Retina (tissue), 1 donor: Measurements from ENCODE around the gene ZNF135.

ENCODE experiments used
- DNase-seq: peaks from one replicate; pipeline ENCODE4 v3.0.0-alpha.2; 2016

The ZNF135 gene

DNA sequence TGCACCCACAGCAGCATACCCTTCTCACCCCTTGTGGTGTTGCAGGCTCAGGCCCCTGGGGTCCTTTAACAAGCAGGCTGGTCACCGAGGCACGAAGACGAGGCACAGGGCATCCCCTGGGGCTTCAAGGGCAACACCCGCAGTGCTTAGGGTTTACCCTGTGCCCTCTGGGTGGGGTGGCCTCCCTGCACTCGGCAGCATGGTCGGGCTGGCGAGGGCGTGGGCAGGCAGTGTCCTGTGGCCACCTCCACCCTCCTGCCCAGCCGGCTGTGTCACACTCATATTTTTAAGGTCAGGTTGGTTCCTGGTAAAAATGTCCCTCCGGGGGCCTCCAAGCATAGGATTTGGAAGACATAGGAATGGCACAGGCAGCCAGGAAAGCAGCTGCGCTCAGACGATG is 11.4 kb upstream of the ZNF135 start:
- DNase-seq, result no peak

DNA sequence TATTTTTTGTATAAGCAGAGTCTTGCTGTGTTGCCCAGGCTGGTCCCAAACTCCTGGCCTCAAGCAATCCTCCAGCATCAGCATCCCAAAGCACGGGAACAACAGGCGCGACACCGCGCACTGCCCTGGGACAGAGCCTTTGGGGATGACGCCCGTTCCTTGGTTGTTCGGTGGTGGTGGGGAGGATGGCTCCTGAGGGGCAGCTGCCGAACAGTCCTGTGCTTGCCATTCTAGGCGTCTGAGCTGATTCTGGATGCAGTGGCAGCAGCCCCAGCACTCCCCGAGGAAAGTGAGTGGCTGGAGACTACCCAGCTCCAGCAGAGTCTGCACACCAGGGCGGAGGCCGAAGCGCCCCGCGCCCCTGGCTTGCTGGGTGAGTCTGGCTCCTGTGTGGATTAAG is 6.8 kb upstream of the ZNF135 start:
- no peak for DNase-seq

DNA sequence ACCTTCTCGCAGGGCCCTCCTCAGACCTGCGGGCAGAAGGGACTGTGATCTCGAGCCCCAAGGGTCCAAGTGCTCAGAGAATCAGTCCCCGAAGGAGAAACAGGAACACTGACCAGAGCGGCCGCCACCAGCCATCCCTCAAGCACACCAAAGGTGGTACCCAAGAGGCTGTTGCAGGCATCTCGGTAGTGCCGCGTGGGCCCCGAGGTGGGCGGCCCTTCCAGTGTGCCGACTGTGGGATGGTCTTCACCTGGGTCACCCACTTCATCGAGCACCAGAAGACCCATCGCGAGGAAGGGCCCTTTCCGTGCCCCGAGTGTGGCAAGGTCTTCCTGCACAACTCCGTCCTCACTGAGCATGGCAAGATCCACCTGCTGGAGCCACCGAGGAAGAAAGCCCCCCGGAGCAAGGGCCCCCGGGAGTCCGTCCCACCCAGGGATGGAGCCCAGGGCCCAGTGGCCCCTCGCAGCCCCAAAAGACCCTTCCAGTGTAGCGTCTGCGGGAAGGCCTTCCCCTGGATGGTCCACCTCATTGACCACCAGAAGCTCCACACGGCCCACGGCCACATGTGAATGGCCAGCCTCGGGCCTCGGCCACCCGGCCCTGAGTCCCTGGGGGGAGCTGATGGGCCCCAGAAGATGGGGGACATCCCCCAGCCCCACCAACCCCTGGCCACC is 5.5 kb upstream of the ZNF135 start:
- DNase-seq, result no peak

DNA sequence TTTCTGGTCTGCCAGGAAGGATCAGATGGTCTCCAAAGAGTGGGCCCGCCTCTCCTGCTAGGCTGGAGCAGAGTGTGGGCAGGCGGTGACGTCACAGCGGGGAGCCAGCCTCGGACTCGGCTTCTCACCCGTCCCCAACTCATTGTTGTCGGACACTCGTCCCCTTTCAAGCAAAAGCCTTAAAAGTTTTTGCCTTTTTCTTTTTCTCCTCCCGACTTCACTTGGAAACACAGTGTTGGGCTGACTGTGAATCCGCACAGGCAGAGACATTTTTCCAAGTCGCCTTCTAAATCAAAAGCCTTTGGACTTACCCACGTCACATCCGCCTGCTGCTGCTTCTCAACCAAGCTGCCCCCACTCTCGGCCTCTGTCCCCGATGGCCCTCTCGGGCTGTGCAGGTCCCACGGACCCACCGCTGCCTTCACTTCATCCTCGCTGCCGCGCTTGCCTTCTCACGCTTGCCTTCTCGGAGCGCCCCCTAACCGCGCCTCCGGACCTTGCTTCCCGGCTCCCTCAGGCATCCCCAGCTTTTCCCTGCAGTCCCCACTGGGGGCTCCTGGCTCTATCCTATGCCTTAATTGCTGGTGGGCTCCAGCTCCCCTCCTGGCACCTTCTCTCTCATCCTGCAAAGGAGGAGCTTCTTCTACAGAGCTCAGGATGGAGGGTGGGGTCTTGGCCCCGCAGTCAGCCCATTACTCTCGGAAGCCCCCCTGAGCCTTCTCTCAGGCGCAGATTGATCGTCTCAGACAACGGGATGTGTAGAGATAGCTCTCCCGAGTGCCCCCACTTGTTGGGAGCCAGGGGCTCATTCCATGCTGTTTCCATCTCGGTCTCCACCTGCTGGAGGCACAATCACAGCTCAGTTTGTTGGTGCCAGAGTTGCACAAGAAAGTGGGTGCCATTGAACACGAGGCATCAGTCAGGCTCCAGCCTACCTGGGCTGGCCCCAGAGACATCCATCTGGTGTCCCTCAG is 3.9 kb upstream of the ZNF135 start:
- peak; percentile 91 for DNase-seq

DNA sequence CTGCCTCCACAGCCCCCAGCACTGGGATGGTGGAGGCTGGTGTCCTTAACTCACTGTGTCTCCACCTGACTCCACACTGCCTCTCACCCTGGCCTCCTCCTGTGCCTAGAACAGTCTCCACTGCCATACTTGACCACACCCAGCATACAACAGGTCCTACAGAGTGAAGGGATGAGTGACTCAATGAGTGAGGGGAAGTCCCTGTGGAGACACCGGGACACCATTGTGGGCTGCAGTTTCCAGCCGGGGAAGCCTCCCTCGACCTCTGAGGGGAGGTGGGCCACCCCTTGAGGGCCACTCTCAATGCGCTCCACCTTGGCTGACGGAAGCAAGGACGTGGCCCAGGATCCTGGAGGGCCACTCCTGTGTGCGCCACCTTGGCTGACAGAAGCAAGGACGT is 2.8 kb upstream of the ZNF135 start:
- no peak for DNase-seq

DNA sequence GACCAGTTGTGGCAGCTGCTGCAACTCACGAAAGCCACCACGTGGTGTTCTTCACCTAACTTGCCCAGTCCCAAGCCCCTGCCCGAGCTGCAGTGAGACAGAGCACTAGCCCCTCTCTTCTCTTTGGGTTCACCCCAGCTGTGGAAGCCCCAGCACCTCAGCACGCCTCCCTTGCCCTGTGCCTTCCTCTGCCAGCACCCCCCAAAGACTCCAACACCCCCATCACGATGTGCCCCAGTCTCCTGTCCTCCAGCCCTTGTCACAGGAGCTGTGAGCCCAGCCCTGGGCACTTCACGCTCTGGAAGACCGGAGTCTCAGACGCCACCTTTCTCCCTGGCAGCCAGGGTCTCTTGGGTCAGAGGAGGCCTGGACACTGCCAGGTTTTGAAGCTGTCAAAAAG is 2.2 kb upstream of the ZNF135 start:
- DNase-seq, result no peak

DNA sequence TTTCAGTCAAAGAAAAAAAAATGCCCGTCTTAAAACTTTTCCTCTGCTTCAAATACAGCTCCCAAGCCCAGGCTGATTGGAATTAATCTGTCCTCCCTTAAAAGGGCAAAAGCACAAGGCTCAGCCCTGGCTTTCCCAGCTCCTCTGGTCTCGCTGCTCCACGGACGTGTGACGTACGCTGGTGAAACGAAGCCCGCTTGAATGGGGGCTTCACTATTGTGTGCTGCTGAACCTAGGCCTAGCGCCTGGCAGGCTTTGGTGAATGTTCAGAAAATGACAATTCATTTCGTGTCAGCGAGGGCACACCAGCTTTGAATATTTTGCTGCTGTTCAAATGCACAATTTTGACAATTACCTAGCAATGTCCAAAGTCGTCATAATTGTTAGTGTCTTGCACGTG is 615 bp upstream of the ZNF135 start:
- DNase-seq, result peak; percentile 41

DNA sequence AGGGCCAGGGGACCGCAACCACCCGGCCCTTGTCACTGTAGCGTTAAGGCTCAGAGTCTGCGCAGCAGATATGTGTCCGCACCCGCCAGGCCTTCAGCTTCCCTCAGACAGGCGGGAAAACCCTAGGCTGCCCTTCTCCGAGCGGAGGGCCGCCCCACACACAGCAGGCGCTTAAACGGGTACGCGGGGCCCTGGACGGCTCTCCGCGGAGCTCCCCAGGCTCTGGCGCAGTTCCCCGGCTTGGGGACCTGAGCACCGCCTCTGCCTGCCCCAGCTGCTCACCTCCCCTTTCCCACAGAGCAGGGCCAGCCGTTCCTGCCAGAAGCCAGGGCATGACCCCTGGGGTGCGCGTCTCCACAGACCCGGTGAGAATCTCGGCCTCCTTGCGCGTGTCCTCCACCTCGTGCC is 593 bp downstream of the ZNF135 start:
- DNase-seq, result peak; percentile 89

DNA sequence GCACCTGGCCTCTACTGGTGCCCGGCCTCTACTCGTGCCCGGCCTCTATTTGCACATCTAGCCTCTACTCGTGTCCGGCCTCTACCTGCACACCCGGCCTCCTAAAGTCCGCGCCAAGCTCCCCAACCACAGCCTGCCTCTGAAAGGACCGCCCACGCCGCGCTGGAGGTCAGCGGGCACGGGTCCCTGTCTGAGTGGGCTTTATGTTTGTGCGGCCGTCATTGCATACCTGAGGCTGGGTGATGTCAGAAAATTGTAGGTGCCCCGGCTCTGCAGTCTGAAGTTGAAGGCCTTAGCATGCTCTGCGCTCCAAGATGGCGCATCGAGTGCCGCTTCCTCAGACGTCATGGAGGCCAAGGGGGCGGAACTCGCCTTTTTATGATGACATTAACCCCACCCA is 1.1 kb downstream of the ZNF135 start:
- DNase-seq, result no peak

DNA sequence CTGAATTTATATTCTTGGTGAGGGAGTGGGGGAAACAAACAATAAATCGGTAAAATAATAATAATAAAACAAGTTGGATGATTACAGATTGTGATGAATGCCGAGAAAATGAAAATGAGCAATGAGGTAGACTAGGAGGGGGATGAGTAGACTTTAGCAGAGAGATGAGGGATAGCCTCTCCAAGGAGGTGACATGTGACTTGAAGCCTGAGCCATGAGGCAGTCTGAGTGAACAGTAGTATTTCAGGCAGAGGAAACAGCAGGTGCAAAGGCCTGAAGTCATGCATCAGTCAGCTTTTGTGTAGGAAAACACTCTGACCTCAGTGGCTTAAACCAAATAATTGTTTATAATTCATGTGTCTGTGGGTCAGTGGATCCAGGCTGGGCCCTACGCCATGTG is 4.6 kb downstream of the ZNF135 start:
- no peak for DNase-seq

DNA sequence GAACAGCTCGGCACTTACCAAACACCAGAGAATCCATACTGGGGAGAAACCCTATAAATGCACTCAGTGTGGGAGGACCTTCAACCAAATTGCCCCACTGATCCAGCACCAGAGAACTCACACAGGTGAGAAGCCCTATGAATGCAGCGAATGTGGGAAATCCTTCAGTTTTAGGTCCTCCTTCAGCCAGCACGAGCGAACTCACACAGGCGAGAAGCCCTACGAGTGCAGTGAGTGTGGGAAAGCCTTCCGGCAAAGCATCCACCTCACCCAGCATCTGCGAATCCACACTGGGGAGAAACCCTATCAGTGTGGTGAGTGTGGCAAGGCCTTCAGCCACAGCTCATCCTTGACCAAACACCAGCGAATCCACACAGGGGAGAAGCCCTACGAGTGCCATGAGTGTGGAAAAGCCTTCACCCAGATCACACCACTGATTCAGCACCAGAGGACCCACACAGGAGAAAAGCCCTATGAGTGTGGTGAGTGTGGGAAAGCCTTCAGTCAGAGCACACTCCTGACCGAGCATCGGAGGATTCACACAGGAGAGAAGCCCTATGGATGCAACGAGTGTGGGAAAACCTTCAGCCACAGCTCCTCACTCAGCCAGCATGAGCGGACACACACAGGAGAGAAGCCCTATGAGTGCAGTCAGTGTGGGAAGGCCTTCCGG is 8.3 kb downstream of the ZNF135 start:
- no peak for DNase-seq

DNA sequence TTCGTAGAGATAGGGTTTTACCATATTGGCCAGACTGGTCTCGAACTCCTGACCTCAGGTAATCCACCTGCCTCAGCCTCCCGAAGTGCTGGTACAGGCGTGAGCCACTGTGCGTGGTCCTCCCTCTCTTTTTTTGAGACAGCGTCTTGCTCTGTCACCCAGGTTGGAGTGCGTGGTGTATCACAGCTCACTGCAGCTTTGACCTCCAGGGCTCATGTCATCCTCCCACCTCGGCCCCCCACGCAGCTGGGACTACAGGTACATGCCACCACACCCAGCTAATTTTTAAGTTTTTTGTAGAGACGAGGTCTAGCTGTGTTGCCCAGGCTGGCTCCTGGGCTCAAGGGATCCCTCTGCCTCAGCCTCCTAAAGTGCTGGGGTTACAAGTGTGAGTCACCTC is 20.7 kb downstream of the ZNF135 start:
- DNase-seq, result no peak

DNA sequence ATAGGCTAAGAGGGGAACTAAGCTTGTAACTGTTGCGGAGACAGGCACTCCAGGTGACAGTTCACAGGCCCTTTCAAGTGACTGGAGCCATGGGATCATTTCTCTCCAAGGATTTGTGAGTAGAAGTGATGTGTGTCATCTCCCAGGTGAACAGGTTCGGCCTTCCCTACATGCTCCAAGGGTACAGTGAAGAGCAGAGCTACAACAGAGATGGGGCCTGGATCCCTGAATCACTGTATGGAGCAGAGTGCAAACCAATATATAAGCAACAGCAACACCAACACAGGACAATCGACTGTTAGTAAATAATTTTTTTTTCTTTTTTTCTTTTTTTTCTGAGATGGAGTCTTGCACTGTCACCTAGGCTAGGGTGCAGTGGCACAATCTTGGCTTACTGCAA is 23.9 kb downstream of the ZNF135 start:
- peak; percentile 26 for DNase-seq

DNA sequence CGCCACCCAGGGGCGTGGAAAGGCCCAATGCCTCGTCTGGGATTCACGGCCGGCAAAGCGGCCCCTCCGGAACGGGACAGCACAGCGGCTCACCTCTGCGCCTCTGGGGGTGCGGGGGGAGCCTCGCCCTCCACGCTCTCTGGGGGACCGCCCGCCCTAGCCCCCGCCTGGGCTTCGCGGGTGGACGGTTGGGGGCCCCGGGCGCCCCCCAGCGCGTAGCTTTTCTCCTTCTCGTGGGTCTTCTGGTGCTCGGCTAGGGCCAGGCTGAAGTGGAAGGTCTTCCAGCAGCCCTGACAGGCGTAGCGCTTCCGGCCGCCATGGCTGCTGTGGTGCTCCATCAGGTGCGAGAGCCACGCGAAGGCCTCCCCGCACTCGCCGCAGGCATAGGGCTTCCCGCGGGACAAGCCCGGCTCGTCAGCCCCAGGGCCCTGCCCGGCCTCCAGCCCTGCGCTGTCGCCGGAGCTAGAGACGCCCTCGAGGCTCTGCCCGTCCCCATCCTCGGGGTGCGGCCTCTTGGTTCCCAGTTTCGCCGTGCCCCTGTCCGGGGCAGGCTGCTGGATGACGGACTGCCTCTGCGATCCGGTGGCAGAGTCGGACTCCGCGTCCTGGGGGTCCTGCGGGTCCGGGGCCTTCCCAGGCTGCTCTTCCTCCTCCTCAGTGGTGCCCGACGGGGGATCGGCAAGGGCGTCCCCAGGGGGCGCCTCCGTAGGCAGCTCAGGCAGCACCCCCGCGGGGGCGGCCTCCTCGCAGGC is 25.7 kb downstream of the ZNF135 start:
- DNase-seq, result no peak

DNA sequence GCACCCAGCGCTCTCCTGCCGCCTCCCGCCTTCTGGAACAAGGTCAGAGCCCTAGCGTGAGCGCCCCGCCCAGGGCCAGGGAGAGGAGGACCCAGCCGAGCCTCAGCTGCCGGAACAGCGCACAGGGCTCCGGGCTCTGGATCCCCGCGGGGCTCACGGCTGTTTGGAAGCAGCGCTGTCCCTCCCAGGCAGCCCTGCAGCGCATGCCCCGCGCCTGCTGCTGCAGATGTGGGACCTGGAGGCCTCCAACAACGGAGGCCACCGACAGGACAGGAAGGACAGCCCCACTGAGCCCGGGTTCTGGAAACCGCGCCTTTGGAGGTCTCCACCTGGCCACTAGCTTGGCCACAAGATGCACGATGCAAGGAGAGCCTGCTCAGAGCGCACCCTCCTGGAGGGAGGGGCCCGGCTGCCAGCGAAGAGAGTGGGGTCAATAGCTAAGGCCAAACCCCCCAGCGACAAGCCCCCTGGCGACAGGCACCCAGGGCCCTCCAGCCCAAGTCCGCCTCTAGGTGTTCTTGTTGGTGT is 26.3 kb downstream of the ZNF135 start:
- no peak for DNase-seq

DNA sequence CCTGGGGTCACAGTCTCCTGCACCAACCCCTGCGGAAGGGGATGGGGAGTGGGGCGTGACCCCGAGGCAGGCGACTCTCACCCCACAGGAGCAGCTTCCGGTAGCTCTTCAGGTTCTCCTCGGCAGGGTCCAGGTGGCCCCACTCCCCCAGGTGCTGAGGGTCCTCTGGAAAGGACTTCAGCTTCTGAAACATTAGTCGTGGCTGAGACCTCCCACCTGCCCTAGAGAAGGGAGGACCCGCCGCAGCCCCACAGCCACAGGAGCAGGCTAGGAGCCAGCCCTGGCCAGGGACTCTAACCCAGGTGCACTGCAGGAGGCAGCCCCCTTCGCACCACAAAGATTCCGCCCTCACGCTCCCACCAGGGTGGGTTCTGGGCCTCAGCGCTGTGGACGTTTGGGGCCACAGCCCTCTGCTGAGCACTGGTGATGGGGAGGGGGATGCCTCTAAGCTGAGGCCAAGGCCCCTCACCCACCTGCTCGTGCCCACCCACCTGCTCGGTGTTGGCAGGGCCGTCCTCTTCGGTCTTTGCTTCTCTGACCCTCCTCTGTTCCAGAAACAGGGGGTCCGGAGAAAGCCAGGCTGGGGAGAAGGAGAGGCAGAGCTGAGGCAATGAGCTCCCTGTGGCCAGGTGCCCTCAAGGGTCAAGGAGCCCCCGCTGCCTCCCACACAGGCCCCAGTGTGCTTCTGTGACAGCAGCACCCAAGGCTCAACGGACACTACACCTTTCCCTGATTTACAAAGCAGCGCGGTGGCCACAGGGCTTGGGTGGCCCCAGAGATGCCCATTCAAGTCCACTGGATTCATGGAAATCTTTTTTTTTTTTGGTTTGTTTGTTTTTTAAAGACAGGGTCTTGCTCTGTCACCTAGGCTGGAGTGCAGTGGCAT is 28.0 kb downstream of the ZNF135 start:
- DNase-seq, result no peak

DNA sequence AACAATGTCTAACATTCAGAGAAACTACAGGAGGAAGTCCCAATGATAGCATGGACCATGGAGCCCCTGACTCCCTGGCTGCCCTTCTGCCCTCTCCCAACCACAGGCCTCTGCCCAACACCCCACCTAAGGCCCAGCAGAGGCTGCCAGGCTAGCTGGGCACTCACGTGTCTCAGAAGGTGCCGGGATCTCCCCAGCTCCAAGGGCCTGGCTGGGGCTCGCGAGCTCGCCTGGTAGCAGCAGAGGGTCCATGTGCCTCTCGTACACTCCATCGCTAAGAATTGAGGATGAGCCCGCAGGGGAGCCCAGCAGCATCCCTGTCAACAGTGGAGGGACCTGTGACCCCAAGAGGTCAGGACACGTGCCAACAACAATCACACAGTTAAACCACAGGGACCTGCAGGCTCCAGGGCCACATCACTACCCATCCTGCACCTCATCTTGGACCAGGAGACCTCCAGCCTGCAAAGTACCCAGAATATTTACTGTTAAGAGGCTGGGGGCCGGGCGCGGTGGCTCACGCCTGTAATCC is 29.5 kb downstream of the ZNF135 start:
- DNase-seq, result no peak

DNA sequence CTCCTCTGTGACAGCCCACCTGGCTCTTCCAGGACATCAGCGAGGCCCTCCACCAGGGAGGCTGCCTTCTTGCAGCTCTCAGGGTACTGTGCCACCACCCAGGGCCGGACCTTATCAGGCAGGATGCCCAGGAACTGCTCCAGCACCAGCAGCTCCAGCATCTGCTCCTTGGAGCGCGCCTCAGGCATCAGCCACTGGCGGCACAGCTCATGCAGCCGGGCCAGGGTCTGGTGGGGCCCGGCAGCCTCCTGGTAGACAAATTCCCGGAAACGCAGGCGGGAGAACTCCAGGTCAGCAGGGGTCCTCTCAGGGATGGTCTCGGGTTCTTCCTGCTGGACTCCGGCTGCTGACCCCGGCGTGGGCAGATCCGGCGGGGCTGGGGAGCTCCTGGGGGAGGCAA is 30.8 kb downstream of the ZNF135 start:
- no peak for DNase-seq

DNA sequence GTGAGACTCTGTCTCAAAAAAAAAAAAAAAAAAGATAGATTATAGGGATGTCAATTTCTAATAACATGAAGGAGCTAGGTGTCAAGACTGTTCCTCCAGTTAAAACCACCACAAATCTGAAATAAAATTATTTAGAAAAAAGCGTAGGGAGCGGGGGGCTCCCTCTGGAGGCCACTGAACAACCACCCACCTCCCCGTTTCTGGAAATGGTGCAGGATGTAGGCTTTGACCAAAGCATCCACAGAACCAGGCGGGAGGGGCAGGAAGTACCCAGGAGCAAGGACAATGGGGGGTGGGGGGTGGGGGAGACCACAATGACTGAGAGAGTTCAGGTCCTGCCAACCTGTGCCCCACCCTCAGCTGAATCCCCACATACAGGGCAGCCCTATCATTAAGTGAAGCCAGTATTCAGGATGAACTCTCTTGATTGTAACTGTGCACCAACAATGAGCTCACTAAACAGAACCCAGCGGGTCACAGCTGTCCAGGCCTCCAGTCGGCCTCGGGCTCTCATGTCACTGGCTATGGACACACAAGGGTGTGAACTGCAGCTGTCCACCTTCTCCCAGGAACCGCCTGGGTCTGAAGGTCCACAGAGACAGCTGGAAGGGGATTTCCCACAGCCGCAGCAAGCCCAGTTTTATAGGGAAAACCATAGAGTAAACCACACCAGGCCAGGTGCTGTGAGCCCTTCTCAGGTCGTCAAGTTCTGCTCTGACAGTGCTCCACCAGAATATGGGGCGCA is 32.3 kb downstream of the ZNF135 start:
- DNase-seq, result no peak

DNA sequence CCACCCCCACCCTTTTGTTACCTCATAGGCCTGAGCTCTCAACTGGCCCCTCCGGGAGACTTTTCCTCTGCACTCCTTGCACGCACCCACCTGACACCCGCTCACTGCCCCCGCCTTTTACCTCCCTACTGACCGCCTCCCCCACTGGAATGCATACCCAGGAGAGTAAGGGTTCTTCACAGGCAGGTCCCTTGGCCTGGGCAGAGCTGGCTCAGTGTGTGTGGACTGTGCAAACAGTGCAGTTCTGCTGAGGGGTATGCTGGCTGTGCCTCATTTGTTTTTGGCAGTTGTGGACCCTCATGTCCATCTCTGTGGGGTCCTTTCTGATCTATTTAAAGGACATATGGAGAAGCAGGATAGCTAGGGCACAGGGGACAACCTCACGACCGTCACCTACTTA is 34.0 kb downstream of the ZNF135 start:
- DNase-seq, result no peak

DNA sequence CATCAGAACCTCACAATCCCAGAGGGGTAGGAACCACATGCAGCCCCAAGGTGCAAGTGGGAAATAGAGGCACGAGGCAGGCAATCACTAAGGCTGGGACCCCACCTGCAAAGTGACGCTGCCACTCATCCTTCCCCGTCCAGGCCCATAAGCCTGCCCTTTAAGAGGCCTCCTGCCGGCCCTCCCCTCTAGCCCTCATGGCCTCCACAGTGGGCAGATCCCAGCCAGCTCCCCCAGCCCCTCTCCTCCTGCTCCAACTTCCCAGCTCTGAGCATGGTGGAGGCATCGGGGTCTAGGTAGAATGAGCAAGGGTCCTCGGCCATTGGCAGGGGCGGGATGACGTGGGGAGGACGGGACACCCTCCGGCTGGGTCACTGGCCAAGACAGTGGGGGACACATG is 36.2 kb downstream of the ZNF135 start:
- DNase-seq, result no peak
